LNCaP clone FGC (cell line): ENCODE data around the gene SEMA3B.
"Not testable (repeated sequence)": the region's sequence is repeated elsewhere in the genome, so short reads cannot be mapped to it uniquely, and the experiment has no call there.

ENCODE experiments used
- DNase-seq: peaks from one replicate; pipeline ENCODE4 v3.0.0-alpha.2; 2011; ENCODE audit warnings: low read depth
- H3K4me3 ChIP-seq: 2 replicates; pipeline ENCODE4 v1.5.1; 2011; ENCODE audit warnings: mild to moderate bottlenecking, low read depth, low read length, control low read depth
- TF ChIP-seq, protein P1 (sequence below): IDR thresholded peaks from 2 replicates; pipeline ENCODE4 v1.5.1; 2012; ENCODE audit warnings: mild to moderate bottlenecking; ENCODE audit not compliant: control insufficient read depth, insufficient read depth; ENCODE audit errors: extremely low read depth

SEMA3B gene

DNA sequence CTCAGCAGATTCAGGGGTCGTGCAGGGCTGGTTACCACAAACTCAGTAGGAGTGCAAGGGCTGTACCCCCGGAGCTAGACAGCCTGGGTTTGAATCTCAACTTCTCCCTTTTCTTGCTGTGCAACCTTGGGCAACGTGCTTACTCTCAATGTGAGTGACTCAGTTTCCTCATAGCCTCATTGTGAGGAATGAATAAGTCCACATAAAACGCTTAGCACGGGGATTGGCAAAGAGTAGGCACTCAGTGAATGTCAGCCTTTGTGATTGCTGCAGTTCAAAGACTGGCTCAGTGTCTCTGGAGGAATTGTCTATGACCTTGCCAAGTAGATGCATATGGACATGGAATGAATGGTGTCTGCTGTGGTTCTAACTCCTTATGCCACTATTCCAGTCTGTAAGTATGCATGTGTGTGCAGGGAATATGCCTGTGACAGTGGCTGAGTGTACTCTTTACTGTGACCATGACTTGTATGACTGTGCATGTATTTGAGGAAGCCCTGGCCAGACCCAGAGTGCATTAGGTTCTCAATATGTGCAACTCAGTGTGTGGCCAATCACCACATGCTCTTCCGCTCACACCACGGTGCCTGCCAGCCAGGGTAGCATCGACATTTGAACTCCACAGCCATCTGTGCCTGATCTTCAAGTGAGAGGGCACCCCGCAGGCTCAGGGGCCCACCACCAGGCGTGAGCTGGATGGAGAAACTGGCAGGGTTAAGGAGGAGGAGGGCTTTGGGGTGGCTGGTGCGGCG lies 31.2 kb downstream of the SEMA3B start:
- TF ChIP-seq, protein P1, sequence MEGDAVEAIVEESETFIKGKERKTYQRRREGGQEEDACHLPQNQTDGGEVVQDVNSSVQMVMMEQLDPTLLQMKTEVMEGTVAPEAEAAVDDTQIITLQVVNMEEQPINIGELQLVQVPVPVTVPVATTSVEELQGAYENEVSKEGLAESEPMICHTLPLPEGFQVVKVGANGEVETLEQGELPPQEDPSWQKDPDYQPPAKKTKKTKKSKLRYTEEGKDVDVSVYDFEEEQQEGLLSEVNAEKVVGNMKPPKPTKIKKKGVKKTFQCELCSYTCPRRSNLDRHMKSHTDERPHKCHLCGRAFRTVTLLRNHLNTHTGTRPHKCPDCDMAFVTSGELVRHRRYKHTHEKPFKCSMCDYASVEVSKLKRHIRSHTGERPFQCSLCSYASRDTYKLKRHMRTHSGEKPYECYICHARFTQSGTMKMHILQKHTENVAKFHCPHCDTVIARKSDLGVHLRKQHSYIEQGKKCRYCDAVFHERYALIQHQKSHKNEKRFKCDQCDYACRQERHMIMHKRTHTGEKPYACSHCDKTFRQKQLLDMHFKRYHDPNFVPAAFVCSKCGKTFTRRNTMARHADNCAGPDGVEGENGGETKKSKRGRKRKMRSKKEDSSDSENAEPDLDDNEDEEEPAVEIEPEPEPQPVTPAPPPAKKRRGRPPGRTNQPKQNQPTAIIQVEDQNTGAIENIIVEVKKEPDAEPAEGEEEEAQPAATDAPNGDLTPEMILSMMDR, result no peak
- no peak for DNase-seq
- H3K4me3 ChIP-seq, result peak overlapping the region; percentile 55

DNA sequence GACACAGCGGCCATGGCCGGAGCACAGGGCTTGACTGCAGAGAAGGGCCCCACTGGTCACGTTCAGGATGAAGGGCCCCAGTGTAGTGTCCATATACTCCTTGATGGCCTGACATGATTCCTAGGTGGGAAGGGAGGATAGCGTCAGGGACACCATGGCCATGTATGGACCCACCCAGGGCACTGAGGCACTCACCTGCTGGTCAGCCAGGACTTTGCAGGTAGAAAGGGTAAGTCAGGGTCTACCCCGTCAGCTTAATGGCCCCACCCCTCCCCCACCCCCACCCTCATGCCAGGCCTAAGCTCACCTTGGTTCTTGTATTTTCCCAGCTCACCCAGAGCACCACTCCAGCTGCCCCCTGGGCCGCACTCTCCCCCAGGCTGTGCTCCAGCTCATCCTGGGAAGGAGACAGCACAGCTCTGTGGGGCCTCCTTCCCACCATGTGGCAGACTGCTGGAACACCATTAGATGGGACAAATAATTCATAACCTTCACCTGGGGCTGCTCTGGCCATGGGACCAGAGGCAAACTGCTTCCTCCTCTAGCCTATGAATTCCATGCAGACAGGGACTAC lies 31.8 kb downstream of the SEMA3B start:
- no peak for DNase-seq
- TF ChIP-seq, protein P1, result no peak
- peak overlapping the region; percentile 55; the same call in 1 of the 2 replicates for H3K4me3 ChIP-seq

DNA sequence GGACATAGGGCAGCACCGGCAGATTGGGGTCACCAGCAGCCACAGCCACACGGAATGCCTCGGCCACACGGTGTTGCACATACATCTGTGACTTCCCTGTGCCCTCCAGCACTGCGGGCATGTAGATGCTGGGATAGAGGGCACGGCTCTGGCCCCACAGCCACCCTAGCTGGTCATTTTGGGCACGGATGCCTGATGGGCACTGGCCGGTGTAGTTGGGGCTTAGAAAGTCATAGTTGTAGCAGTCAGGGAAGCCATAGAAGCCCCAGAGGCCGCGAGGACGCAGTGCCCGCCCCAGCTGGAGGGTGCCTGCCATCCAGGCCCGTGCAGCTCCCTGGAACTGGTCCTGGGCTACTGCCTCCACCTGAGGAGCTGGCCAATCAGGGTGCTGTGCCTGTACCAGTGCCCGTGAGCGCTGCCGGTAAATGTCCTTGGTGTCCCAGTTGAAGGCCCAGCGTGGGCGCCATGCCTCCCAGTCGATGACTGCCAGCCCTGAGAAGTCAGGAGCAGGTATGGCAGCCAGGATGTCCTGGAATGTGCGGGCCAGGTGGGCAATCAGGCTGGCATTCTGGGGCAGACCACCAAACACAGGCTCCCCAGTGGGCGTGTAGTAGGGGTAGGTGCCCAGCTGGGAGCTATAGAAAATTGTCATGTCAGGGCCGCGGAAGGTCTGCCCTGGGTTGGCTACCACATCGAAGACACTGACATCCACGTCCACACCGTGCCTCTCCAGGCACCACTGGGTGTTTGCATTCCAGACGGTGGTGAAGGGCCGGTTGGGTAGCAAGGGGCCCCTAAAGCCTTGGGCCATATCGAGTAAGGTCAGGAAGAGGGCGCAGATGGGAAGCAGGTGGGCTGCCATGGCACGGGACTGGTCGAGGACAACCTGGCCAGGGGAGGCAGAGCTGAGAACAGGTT lies 33.4 kb downstream of the SEMA3B start:
- TF ChIP-seq, protein P1, result no peak
- no peak for DNase-seq
- no peak overlapping the region for H3K4me3 ChIP-seq

DNA sequence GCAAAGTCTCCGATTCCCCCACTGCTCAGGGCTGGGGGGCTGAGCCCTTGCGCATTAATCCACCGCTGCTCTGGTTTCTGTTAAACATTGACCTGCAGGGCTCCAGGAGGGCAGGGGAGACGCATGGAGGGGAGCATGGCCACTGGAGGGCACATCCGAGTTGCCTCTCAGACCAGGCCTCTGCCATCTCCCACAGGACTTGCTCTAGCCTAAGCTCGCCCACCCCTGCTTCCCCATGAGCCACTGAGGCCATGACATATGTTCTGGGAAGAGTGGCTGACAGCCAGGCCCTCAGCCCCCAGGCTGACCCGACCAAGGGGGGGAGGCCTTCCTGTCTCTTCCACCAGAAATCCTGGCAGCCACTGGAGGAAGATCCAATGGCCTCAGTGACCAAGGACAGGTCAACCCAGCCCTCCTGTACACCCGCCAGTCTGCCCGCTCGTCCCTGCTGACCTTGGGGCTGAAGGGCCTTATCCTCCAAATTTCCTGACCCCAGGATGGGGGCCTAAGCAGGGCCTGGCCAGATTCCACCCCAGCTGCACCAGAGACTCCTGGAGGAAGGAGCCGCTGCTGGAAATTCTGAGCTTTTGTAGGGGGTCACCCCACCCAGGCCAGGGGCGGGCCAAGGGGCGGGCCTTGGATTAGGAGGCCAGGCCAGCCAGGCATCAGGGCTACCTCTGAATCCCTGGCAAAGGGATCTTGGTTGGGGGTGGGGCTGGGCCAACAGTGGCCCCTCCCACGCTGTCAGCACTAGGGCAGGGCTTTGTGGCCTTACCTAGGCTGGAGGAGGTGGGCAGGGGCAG lies 34.3 kb downstream of the SEMA3B start, which contains the start of gene HYAL1:
Gene HYAL1 (minus strand): TSS at position 562 of the 803 bp plus-strand sequence. CDS start 618 bp downstream, outside the sequence.
- TF ChIP-seq, protein P1, result no peak
- no peak within 1 kb of the TSS for H3K4me3 ChIP-seq
- DNase-seq, result no peak

DNA sequence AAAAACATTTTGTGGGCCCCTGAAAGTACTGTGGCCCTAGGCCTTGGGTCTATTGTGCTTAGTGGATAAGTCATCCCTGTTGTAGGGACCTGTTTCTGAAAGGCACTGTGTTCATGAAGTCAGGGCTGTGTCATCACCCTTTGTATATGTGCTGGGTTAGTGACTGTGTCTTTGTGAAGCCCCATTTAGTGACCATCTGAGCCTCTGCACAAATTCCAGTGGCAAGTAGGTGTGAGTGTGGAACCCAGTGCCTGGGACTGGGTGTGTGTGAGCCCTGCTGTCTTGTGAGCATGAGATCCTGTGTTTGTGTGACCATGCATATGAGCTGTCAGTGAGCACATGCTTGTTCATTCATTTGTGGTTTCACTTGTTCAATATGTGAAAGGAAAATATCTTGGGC lies 35.7 kb downstream of the SEMA3B start:
- no peak overlapping the region for H3K4me3 ChIP-seq
- DNase-seq, result no peak
- TF ChIP-seq, protein P1, result no peak

DNA sequence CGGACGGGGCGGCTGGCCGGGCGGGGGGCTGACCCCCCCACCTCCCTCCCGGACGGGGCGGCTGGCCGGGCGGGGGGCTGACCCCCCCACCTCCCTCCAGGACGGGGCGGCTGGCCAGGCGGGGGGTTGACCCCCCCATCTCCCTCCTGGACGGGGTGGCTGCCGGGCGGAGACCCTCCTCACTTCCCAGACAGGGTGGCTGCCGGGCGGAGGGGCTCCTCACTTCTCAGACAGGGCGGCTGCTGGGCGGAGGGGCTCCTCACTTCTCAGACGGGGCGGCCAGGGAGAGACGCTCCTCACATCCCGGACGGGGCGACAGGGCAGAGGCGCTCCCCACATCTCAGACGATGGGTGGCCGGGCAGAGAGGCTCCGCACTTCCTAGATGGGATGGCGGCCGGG lies 43.1 kb downstream of the SEMA3B start:
- not testable (repeated sequence) for H3K4me3 ChIP-seq, DNase-seq

DNA sequence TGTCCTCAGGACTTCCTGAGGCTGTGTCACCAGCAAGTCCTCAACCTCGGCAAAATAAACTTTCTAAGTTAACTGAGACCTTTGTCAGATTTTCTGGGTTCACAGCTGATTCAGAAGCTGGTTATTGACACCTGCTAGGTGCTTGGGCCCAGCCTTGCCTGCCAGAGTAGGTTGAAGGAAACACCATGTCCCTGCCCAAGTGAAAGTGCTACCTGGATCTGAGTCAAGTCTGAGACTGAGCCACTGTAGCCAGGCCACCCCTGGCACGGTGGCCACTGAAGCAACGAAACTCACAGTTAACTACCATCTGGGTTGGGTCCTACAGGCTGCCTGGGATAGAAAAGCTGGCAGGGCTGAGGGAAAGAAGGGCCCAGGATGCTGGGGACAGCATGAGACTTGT lies 45.4 kb downstream of the SEMA3B start:
- DNase-seq, result no peak
- TF ChIP-seq, protein P1, result no peak
- H3K4me3 ChIP-seq, result no peak overlapping the region
